HG03139 (cell line): Measurements from ENCODE around the gene TAGLN3.
A peak's percentile ranks its signal among the peaks of the same experiment; 100 is the strongest.

Experiments
- ATAC-seq: cut with Tn5 transposase; IDR thresholded peaks from one replicate; pipeline ENCODE4 v1.9.1; 2021; ENCODE audit not compliant: unreplicated experiment

Gene TAGLN3

GRCh38 chr3:111976254-111976653, 22.5 kb upstream of the TAGLN3 start:
- ATAC-seq, result no peak

- peak; percentile 92 for ATAC-seq
These were observed 19.9 kb upstream of the TAGLN3 start, which contains the start of gene ABHD10 for GRCh38 chr3:111978583-111979433. ABHD10 (plus strand) TSS chr3:111979026; CDS start chr3:111979062, 36 bp downstream.

- ATAC-seq, result peak; percentile 30
These were observed 19.2 kb upstream of the TAGLN3 start for GRCh38 chr3:111979434-111980038.

- ATAC-seq, result no peak
These were observed 17.8 kb upstream of the TAGLN3 start for GRCh38 chr3:111980716-111981456.

- ATAC-seq, result no peak
These were observed 17.3 kb upstream of the TAGLN3 start for GRCh38 chr3:111981457-111981763.

- no peak for ATAC-seq
These were observed 14.0 kb upstream of the TAGLN3 start for GRCh38 chr3:111984636-111985298.

- ATAC-seq, result no peak
These were observed 11.9 kb upstream of the TAGLN3 start for GRCh38 chr3:111986800-111987199.

GRCh38 chr3:111989061-111989678, 9.6 kb upstream of the TAGLN3 start:
- peak; percentile 93 for ATAC-seq

- ATAC-seq, result no peak
These were observed 5.7 kb upstream of the TAGLN3 start for GRCh38 chr3:111993038-111993437.

GRCh38 chr3:111999484-112000324, 982 bp downstream of the TAGLN3 start:
- no peak for ATAC-seq

- no peak for ATAC-seq
These were observed 1.6 kb downstream of the TAGLN3 start for GRCh38 chr3:112000367-112000771.

- ATAC-seq, result no peak
These were observed 2.2 kb downstream of the TAGLN3 start for GRCh38 chr3:112000966-112001365.

GRCh38 chr3:112001526-112001925, 2.8 kb downstream of the TAGLN3 start:
- ATAC-seq, result no peak

- no peak for ATAC-seq
These were observed 3.6 kb downstream of the TAGLN3 start for GRCh38 chr3:112002096-112002971.

- ATAC-seq, result no peak
These were observed 4.8 kb downstream of the TAGLN3 start for GRCh38 chr3:112003321-112004080.

- no peak for ATAC-seq
These were observed 5.5 kb downstream of the TAGLN3 start for GRCh38 chr3:112004187-112004586.

- no peak for ATAC-seq
These were observed 5.9 kb downstream of the TAGLN3 start for GRCh38 chr3:112004669-112005068.

- no peak for ATAC-seq
These were observed 6.5 kb downstream of the TAGLN3 start for GRCh38 chr3:112005091-112005672.
